Measurements from ENCODE around the gene PPM1L.

GRCh38 chr3:160796813-160797164, 40.8 kb downstream of the PPM1L start:
- no peak for TF ChIP-seq CTCF (conservative IDR thresholded peaks at IDR 0.05; ENCODE audit: low read depth, low read length)
- TF ChIP-seq EZH2 (IDR thresholded peaks at IDR 0.05; ENCODE audit: borderline replicate concordance, low read depth, low read length, poor library complexity, severe bottlenecking): no peak
